Panc1 (cell line): ENCODE data around the gene IL18.
"Not testable (repeated sequence)": the region's sequence is repeated elsewhere in the genome, so short reads cannot be mapped to it uniquely, and the experiment has no call there.

Source experiments
- CTCF ChIP-seq: fragments of 450-650 bp; IDR thresholded peaks from 2 replicates; pipeline ENCODE4 v1.5.1; 2017; ENCODE audit warnings: mild to moderate bottlenecking
- POLR2AphosphoS5 ChIP-seq: IDR thresholded peaks from 2 replicates; pipeline ENCODE4 v1.6.1; 2012; ENCODE audit warnings: mild to moderate bottlenecking, low read depth, low read length, moderate library complexity
- SIN3A ChIP-seq: IDR thresholded peaks from 2 replicates; pipeline ENCODE4 v1.6.1; 2012; ENCODE audit warnings: low read depth, mild to moderate bottlenecking, low read length, moderate library complexity, borderline replicate concordance; ENCODE audit not compliant: insufficient read depth

GRCh38 chr11:112162200-112162599 lies 1.7 kb downstream of the IL18 start:
- not testable (repeated sequence) for TF ChIP-seq CTCF, POLR2AphosphoS5, SIN3A
